WTC11 (cell line): Measurements from ENCODE around the gene SLC26A3.

Experiments
- ATF3 ChIP-seq: sonication (generic); formaldehyde crosslinking; conservative IDR thresholded peaks from 2 replicates; pipeline ENCODE4 v1.8.1; 2022; ENCODE audit warnings: mild to moderate bottlenecking, missing genetic modification reagents
- CTCF ChIP-seq: fragments of 200-600 bp; IDR thresholded peaks from 2 replicates; pipeline ENCODE4 v1.8.0; 2022; ENCODE audit warnings: antibody characterized with exemption
- RELA ChIP-seq: sonication (generic); formaldehyde crosslinking; IDR thresholded peaks from 2 replicates; pipeline ENCODE4 v1.8.1; 2022; ENCODE audit warnings: missing genetic modification reagents, mild to moderate bottlenecking, borderline replicate concordance
- SMAD3 ChIP-seq: sonication (generic); formaldehyde crosslinking; IDR thresholded peaks from 2 replicates; pipeline ENCODE4 v1.8.0; 2022; ENCODE audit warnings: missing genetic modification reagents, mild to moderate bottlenecking, borderline replicate concordance
- USF1 ChIP-seq: sonication (generic); formaldehyde crosslinking; IDR thresholded peaks from 2 replicates; pipeline ENCODE4 v1.8.0; 2022; ENCODE audit warnings: mild to moderate bottlenecking, missing genetic modification reagents
- ZNF121 ChIP-seq: sonication (generic); formaldehyde crosslinking; IDR thresholded peaks from 2 replicates; pipeline ENCODE4 v1.8.0; 2023; ENCODE audit warnings: missing genetic modification reagents
- ZNF232 ChIP-seq: sonication (generic); formaldehyde crosslinking; IDR thresholded peaks from 2 replicates; pipeline ENCODE4 v1.8.0; 2022; ENCODE audit warnings: mild to moderate bottlenecking, missing genetic modification reagents
- ZNF423 ChIP-seq: fragments of 250-450 bp; sonication (Bioruptor Pico); IDR thresholded peaks from 2 replicates; pipeline ENCODE4 v2.1.2; 2022; ENCODE audit warnings: mild to moderate bottlenecking, moderate library complexity
- ZSCAN18 ChIP-seq: fragments of 250-450 bp; sonication (Bioruptor Pico); IDR thresholded peaks from 2 replicates; pipeline ENCODE4 v2.1.2; 2022; ENCODE audit warnings: mild to moderate bottlenecking, moderate library complexity

- TF ChIP-seq ZNF121 (no peak), CTCF (no peak), ZNF423 (CRISPR knock-in tag) (no peak), RELA (CRISPR knock-in tag) (no peak), ZSCAN18 (no peak), SMAD3 (CRISPR knock-in tag) (no peak), USF1 (CRISPR knock-in tag) (no peak), ATF3 (no peak), ZNF232 (CRISPR knock-in tag) (no peak)
Measured at GRCh38 chr7:107777702-107778101, 25.3 kb downstream of the SLC26A3 start.
